HG03103 (cell line): ENCODE data around the gene KANSL1L.

Experiments used
- ATAC-seq: cut with Tn5 transposase; IDR thresholded peaks from one replicate; pipeline ENCODE4 v1.9.1; 2021; ENCODE audit warnings: low read depth; ENCODE audit not compliant: unreplicated experiment

The KANSL1L gene

DNA sequence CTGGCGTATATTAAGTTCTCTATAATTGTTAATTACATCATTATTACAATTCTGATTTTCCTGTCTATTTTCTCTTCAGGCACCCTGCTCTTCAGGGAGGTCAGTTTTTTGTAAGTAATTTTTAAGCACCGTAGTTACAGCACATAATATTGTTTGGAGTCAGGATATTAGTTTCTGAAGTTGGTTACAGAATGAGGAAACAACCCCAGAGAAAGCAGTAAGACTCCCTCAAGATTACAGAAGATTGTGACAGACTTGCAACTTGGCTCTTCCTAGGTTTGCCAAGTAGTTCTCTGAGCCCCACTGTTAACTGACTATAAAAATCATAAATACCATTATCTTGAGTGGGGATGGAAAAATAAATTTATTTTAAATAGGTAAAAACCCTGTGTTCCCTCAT lies 167.8 kb downstream of the KANSL1L start:
- ATAC-seq, result no peak

DNA sequence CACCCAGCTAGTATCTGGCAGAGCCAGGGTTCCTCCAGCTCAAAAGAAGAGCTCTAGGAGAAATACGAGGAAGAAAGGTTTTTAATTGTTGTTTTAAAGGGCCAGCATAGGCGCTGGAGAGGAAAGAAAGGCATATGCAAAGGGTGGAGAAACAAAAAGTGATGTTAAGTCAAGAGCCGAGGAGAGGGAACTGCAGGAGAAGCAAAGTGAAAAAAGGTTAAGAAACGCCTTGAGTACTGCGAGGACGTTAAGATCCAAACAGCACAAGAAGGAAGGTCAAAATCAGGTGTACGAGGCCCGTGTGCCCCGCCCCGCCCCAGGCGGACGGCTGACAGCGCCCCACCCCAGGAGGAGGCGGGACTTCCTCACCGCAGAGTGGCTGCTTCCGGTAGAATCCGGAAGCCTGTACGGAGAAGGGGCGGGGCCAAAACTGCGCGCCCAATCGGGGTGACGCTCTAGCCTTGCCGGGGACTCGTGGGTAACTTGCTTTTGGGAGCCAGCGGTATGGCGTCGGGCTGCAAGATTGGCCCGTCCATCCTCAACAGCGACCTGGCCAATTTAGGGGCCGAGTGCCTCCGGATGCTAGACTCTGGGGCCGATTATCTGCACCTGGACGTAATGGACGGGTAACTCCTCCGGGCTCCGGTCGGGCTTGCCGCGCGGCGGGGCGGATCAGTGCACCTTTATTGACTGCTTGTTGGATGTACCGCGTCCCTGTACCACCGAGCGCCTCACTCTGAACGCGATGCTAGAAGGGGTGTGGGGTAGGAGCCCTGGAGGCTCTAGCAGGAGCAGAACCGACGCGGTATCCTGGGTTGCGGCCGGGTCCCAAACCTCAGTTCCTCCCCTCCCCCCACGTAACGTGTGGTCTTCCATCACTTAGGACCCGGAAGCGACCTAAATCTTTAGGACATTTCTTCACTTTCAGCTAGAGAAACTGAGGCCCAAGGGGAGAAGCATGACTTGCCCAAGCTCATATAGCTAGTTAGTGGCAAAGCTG lies 168.8 kb downstream of the KANSL1L start, which contains the start of gene RPE:
RPE (plus strand) TSS at position 481 of the 1,000 bp plus-strand sequence; CDS start at position 505, 24 bp downstream.
- ATAC-seq, result peak; percentile 98

DNA sequence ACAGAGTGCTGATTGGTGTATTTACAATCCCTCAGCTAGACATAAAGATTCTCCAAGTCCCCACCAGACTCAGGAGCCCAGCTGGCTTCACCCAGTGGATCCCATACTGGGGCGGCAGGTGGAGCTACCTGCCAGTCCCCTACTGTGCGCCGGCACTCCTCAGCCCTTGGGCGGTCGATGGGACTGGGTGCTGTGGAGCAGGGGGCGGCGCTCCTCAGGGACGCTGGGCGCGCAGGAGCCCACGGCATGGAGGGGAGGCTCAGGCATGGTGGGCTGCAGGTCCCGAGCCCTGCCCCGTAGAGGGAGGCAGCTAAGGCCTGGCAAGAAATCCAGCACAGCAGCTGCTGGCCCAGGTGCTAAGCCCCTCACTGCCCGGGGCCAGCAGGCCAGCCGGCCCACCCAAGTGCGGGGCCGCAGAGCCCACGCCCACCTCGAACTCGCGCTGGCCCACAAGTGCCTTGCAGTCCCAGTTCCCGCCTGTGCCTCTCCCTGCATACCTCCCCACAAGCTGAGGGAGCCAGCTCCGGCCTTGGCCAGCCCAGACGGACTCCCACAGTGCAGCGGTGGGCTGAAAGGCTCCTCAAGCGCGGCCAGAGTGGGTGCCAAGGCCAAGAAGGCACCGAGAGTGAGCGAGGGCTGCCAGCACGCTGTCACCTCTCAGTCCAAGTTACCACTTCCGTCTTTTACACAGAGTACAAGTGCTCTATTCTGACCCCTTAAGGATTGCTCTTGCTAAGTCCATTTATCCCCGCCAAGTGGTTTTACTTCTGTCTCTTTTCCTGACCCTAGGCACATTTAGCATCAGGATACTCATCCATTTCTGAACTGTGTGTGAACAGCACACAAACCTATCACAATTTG lies 170.5 kb downstream of the KANSL1L start:
- ATAC-seq, result no peak

DNA sequence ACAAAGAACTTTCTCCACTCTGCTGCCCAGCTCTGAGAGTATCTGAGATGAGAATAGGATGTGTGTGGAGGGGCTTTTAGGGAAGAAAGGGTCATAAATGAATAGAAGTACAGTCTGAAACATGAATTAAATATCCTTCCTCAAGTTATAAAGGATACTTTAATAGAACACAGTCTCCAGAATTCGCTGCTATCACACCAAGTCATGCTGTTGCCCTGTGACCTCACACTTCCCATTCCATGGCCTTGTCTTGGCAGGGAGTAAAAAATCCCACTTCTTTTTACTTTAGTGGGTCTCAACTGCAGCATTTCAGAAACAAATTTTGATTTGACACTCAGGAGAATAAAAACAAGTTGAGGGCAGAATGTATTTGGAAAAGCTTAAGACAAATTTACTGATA lies 172.6 kb downstream of the KANSL1L start:
- no peak for ATAC-seq

DNA sequence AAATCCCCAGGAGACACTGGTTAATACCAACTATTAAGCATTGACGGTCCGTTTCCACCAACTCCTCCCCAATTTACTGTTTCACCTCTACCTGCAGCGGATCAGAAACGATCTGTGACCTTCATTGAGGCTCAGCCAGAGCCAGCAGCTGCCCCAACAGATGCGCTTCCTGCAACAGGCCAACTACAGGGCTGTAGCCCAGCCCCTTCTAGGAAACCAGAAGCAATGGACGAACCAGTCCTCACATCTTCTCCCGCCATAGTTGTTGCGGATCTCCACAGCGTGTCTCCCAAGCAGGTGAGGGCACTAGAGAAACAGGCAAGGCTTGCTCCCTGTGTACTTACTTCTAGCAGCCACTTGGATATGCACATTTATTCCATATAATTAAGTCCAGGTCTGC lies 177.2 kb downstream of the KANSL1L start:
- no peak for ATAC-seq

DNA sequence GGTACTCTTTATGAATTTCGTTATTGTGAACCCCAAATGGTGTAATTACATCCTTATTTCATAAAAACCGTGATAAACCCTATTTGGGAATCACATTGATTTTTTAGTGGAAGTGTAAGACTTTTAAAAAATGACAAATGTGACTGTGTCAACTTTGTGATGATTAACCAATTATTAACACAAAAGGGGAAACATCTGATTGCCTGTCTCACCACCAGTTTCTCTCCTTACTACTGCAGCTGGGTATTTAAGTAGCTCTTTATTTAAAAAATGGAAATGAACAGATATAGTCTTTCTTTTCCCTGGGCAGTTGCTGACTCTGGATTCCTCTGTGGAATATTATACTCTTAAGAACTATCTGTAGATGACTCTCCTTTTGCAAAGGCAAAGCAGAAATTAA lies 180.4 kb downstream of the KANSL1L start:
- ATAC-seq, result no peak

DNA sequence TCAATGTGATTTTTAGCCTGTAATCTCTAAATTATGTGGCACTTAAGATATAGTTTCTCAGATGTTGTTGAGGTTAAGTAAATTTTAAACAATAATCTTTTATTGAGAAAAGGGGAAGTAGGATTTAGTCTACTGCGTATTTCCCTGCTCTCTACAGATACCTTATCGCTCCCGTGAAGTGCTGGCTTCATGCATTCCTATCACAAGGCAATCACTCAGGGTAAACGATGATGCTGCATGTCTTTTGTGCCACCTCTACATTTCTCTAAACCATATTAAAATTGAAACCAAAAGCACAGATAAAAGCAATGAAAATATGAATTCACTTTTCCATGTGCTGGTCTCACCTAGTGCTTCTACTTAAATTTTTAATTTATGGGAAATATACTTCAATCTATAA lies 183.2 kb downstream of the KANSL1L start:
- no peak for ATAC-seq

DNA sequence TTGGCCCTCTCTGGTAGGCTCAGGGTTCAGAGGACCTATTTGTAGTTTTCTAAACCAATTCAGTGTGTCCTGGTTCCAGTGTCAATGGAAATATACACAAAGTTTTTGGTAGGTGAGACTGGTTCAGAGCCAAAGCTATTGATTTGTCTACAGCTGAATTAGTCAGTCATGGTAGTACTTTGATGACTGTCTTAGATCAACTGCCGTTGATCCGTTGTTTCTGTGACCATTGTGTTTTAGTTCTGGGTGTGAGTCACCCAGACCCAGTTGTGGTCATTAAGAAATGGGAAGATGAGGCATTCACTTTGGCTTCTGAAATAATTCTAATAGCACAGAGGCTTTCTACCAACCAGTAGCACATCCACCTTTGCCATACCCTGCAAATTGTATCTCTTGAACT lies 184.8 kb downstream of the KANSL1L start:
- ATAC-seq, result no peak

DNA sequence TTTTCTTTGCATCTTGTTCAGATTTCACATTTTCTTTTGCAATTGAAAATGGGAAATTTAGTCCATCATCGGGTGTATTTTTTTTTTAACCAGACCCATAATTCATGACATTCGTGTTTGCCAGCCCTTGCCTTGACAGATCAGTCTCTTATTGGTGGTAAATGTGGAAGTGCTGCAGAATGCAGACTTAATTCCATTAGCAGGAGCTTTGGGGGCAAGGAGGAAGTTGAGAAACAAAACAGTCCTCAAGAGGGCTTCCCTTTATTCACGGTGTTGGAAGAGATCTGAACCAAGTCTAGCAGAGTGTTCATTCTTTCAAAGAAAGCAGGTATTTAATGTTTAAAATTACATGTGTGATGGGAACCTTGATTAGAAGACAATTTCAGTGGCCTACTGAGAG lies 185.3 kb downstream of the KANSL1L start:
- no peak for ATAC-seq

DNA sequence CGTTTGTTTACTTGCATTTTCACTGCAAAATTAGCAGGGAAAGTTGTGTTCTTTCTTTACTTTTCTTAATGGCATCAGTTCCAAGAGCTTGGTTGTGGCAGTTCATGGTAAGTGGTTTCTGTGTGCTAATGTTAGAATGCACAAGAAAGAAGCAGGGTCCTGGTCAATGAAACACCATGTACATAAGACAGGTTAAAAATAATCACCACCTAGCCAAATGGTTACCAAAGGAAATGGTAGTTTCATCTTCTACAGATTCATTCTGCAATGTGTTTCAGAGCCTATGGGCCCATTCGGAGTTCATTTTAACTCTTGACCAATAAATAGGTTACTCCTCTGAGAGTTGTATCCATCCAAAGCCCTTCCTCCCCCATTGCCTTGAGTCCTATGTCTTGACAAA lies 186.9 kb downstream of the KANSL1L start:
- no peak for ATAC-seq

DNA sequence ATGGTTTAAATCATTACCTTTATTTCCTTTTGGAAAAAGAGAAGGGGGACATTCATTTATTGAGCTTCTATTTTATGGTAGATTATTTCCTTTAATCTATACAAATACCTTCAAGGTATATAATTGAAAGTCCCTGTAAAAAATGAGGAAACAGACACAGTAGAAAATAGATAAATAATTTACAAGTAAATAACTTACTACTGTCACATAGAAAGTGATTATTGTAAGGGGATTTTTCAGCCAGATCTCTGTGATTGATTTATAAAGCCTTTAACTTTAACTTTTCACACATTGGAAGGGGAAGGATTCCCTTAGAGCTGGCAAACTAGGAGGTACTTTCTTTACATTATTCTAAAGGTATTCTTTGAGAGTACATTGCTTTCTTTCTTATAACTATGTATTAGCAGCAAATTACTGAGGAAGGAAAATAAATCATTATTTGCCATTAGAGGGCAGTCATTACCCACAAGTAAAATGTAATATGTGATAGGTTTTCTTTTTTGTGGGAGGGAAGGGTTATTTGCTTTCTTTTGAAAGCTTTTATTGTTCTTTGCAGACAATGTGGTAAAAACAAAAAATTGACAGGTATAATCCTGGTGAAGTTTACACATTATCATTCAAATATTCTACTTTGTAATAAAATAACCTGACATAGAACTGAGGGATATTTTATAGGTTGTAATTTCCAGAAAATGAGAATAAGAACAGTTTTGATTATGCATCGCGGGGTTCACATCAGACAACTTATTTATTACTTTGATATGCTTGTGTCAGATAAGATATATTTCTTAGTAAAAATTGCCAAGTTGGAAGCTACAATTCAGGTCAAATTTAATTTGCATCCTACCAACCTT lies 193.6 kb downstream of the KANSL1L start:
- ATAC-seq, result no peak

DNA sequence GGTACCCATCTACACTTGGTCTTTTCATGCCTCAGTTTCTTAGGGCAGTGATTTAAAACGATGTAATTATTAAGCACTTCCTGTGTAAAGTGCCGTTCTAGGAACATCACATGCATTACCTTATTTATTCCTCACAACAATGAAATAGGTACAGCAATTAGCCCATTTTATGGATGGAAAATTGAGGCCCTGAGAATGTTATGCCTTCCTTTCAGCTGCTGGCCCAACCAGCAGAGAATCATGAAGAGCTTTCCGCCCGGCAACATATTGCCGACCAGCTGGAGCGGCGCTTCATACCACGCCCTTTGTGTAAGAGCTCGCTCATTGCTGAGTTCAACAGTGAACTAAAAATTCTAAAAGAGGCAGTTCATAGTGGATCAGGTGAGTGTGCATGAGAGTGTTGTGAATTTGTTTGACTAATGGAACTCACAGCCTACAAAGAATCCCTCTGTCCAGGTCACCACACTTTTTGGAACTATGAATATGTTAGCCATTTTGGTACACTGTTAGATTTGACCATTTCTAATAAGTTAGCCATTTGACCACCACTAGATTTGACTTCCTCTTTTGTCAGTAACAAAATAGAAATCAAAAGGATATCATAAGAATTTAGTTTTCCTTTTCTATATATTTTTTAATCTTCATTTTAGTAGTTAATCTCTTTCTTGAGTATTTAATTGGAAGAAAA lies 194.4 kb downstream of the KANSL1L start:
- peak; percentile 56 for ATAC-seq

DNA sequence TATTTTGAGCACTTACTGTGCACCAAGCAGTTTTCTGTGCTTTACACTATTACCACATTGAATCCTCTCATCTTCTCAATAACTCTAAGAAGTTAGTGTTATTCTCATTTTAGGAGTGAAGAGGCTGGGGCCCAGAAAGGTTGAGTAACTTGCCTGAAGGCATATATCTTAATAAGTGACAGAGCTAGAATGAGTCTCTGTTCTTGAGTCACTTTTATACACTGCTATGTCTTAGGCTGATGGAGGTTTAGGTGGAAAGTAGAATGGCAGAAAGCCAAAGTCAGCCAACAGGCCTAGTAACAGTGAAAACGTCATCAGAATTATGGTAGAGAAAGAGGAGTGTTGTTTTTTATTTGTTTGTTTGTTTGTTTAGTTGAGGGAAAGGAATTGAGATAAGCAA lies 196.6 kb downstream of the KANSL1L start:
- ATAC-seq, result no peak

DNA sequence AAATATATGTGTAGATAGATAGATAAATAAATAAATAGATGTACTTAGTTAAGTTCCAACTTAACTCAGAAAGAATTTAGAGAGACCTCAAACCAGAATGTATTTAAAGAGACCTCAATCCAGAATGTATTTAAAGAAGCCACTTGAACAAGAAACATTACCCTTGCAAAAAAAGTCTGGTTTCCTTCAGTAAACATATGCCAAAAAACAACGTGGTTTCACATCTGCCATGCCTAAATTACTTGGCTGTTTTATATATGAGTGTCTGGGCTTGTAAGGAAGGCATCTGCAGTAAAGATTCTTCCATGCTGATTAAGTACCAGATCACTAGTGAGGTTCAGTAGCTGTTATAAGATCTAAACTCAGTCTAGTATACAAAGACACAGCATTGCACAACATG lies 197.9 kb downstream of the KANSL1L start:
- no peak for ATAC-seq
